ENCODE results near the gene CYP2C18. TPM values are rescaled to one million over a fixed set of nuclear protein-coding genes. Genes with fewer than 3 reads are reported as not detected.
"Not testable (repeated sequence)": the region's sequence is repeated elsewhere in the genome, so short reads cannot be mapped to it uniquely, and the experiment has no call there.

Gene CYP2C18
- total RNA-seq, 1 donor from 2014 or later = 0.57 TPM

- H3K4me1 Mint-ChIP-seq (ENCODE audit: low read depth) = no peaks in the 10 kb centered on the region
- intact Hi-C loops (cut with micrococcal nuclease) = no loop called here
- H3K36me3 Mint-ChIP-seq (ENCODE audit: low read depth) = no peaks in the 10 kb centered on the region
- no peaks in the 10 kb centered on the region for H3K9me3 Mint-ChIP-seq
- no peaks in the 10 kb centered on the region for H3K27me3 Mint-ChIP-seq (ENCODE audit: low read depth)
- H3K27ac Mint-ChIP-seq = no peak within 1 kb of the TSS
- no peak within 1 kb of the TSS for H3K4me3 Mint-ChIP-seq (ENCODE audit: low read depth)
- no peak for DNase-seq (ENCODE audit: low spot score)
Measured at GRCh38 chr10:94762393-94762792, 78.9 kb downstream of the CYP2C18 start, which contains the start of gene CYP2C19. CYP2C19 (plus strand) TSS chr10:94762681; CDS start chr10:94762706, 25 bp downstream.

DNA sequence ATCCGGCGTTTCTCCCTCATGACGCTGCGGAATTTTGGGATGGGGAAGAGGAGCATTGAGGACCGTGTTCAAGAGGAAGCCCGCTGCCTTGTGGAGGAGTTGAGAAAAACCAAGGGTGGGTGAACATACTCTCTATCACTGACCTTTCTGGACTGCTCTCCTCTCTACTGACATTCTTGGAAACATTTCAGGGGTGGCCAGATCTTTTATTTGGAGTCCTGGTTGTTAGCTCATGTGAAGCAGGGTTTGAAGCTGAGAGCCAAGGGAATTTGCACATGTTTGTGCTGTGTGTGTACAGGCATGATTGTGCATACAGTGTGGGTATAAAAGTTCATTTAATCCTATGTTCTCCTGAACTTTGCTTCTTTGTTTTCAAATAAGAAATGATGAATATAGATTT lies 91.9 kb downstream of the CYP2C18 start:
- DNase-seq (ENCODE audit: low spot score); H3K4me3 Mint-ChIP-seq (ENCODE audit: low read depth); H3K27me3 Mint-ChIP-seq (ENCODE audit: low read depth); H3K4me1 Mint-ChIP-seq (ENCODE audit: low read depth); H3K36me3 Mint-ChIP-seq (ENCODE audit: low read depth); H3K27ac Mint-ChIP-seq; intact Hi-C loops (cut with micrococcal nuclease); H3K9me3 Mint-ChIP-seq: not testable (repeated sequence)

DNA sequence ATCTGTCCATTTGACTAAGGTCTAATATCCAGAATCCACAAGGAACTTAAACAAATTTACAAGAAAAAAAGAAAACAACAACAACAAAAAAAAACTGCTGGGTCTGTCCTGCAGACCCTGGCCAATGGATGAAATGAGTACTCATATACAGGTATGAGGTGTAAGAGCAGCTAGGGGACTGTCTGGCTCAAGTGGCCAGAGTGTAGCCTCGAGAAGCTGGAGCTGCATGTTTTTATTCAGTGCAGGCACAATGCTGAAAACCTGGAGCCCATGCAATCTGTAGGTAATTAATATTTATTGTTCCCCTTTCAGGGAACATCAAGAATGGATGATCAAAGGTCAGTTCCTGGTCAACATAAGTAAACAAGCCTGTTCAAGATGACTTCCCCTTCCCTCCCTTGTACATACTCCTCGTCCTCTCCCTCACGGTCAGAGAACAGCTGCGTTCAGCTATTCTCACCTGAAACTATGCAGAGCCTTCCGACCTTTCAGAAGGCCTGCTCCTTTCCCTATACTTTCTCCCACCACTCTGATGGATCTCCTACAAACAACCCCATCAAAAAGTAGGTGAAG lies 94.4 kb downstream of the CYP2C18 start:
- intact Hi-C loops (cut with micrococcal nuclease) = no loop called here

DNA sequence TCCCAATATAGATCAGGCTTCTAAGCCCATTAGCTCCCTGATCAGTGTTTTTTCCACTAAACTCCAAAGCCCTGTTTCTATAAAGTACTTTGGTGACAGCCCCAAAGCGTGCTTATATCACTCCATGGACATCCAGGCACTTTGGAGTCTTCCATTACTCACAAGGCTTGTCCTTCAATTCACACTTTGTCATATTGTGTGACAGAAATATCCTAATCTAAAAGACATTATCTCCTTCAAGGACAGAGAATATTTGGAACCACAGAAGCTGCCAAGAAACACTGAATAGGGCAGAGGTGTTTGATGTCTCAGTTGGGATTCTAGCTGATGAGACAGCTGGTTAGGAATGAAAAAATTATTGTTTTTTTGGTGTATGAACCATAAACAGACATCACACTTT lies 97.3 kb downstream of the CYP2C18 start:
- intact Hi-C loops (cut with micrococcal nuclease) = no loop called here
- Mint-ChIP-seq H3K9me3 (no peaks in the 10 kb centered on the region), H3K36me3 (ENCODE audit: low read depth) (no peaks in the 10 kb centered on the region), H3K4me1 (ENCODE audit: low read depth) (no peaks in the 10 kb centered on the region), H3K27ac (no peak overlapping the region), H3K4me3 (ENCODE audit: low read depth) (no peak overlapping the region), H3K27me3 (ENCODE audit: low read depth) (no peaks in the 10 kb centered on the region)
- no peak for DNase-seq (ENCODE audit: low spot score)

More for the DNA sequence above, 94.4 kb downstream of the CYP2C18 start:
- H3K4me1 Mint-ChIP-seq (ENCODE audit: low read depth) = no peaks in the 10 kb centered on the region
- DNase-seq (ENCODE audit: low spot score) = no peak
- no peaks in the 10 kb centered on the region for H3K36me3 Mint-ChIP-seq (ENCODE audit: low read depth)
- H3K9me3 Mint-ChIP-seq = no peaks in the 10 kb centered on the region
- H3K27ac Mint-ChIP-seq = no peak overlapping the region
- H3K4me3 Mint-ChIP-seq (ENCODE audit: low read depth) = no peak overlapping the region
- H3K27me3 Mint-ChIP-seq (ENCODE audit: low read depth) = no peaks in the 10 kb centered on the region

- no peak for DNase-seq (ENCODE audit: low spot score)
- H3K27ac Mint-ChIP-seq = no peak overlapping the region
- intact Hi-C loops (cut with micrococcal nuclease) = no loop called here
- no peak overlapping the region for H3K4me3 Mint-ChIP-seq (ENCODE audit: low read depth)
- H3K4me1 Mint-ChIP-seq (ENCODE audit: low read depth) = no peaks in the 10 kb centered on the region
- no peaks in the 10 kb centered on the region for H3K27me3 Mint-ChIP-seq (ENCODE audit: low read depth)
- no peaks in the 10 kb centered on the region for H3K36me3 Mint-ChIP-seq (ENCODE audit: low read depth)
- H3K9me3 Mint-ChIP-seq = peaks cover 3% of the 10 kb centered on the region
Measured at GRCh38 chr10:94784256-94784655, 100.7 kb downstream of the CYP2C18 start.

GRCh38 chr10:94785211-94785610 lies 101.7 kb downstream of the CYP2C18 start:
- Mint-ChIP-seq H3K36me3 (ENCODE audit: low read depth) (no peaks in the 10 kb centered on the region), H3K9me3 (peaks cover 4% of the 10 kb centered on the region), H3K27ac (no peak overlapping the region), H3K4me3 (ENCODE audit: low read depth) (no peak overlapping the region), H3K27me3 (ENCODE audit: low read depth) (no peaks in the 10 kb centered on the region), H3K4me1 (ENCODE audit: low read depth) (no peaks in the 10 kb centered on the region)
- no peak for DNase-seq (ENCODE audit: low spot score)
- intact Hi-C loops (cut with micrococcal nuclease) = no loop called here

Other genes with a start within 250 kb of the CYP2C18 start
- gene HELLS, start 137.9 kb upstream of the CYP2C18 start, total RNA-seq = 224 and 230 TPM in 2 replicates
- gene CYP2C19, start 79.0 kb downstream of the CYP2C18 start, total RNA-seq = not detected in 2 replicates